GM10266 (cell line): ENCODE data around the gene PPP6R3.
"Not testable (repeated sequence)": the region's sequence is repeated elsewhere in the genome, so short reads cannot be mapped to it uniquely, and the experiment has no call there.

Source experiments
- DNase-seq: peaks from one replicate; pipeline ENCODE4 v3.0.0; 2012; ENCODE audit errors: extremely low spot score
- TF ChIP-seq, protein P1 (sequence below): IDR thresholded peaks from 2 replicates; pipeline ENCODE4 v1.5.1; 2012; ENCODE audit warnings: mild to moderate bottlenecking, low read depth; ENCODE audit not compliant: control insufficient read depth, insufficient read depth; ENCODE audit errors: missing control alignments

Gene PPP6R3

DNA sequence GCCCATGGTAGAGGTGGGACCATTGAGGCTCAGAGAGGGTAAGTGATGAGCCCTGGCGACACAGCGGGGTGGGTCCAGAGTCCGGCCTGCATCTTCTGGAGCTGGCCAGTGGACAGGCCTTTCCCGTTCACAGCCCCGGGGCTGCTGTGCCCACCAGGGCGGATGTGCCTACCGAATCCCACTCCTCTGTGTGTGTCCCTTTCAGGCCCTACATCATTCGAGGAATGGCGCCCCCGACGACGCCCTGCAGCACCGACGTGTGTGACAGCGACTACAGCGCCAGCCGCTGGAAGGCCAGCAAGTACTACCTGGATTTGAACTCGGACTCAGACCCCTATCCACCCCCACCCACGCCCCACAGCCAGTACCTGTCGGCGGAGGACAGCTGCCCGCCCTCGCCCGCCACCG is 11.9 kb upstream of the PPP6R3 start:
- no peak for DNase-seq
- TF ChIP-seq, protein P1, sequence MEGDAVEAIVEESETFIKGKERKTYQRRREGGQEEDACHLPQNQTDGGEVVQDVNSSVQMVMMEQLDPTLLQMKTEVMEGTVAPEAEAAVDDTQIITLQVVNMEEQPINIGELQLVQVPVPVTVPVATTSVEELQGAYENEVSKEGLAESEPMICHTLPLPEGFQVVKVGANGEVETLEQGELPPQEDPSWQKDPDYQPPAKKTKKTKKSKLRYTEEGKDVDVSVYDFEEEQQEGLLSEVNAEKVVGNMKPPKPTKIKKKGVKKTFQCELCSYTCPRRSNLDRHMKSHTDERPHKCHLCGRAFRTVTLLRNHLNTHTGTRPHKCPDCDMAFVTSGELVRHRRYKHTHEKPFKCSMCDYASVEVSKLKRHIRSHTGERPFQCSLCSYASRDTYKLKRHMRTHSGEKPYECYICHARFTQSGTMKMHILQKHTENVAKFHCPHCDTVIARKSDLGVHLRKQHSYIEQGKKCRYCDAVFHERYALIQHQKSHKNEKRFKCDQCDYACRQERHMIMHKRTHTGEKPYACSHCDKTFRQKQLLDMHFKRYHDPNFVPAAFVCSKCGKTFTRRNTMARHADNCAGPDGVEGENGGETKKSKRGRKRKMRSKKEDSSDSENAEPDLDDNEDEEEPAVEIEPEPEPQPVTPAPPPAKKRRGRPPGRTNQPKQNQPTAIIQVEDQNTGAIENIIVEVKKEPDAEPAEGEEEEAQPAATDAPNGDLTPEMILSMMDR = no peak

DNA sequence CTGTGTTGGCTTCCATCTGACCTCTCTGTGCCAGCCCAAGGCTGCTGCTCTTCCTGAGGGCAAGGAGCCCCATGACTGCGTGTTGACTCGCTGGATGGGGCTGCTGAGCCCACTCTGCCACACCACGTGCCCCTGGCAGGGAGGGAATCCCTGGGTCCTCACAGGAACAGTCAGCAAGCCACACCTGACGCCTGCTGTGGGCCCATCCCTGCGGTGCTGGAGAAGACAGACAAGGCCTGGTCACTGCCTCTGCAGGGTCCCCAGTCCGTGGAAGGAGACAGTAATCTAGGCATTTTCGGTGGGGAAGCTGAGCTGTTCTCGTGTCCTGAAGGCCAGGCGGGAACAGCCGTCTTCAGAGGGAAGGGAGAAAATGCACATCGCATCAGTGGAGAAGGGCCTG is 10.6 kb upstream of the PPP6R3 start:
- TF ChIP-seq, protein P1 = no peak
- DNase-seq = no peak

DNA sequence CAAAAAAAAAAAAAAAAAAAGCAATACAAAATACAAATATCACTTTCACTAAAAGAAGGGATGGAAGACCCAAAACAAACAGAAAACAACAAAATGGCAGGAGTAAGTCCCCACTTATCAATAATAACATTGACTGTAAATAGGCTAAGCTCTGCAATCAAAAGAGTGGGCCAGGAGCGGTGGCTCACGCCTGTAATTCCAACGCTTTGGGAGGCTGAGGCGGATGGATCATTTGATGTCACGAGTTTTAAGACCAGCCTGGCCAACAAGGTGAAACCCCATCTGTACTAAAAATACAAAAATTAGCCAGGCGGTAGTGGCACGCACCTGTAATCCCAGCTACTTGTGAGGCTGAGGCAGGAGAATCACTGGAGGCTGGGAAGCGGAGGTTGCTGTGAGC is 9.8 kb upstream of the PPP6R3 start:
- TF ChIP-seq, protein P1 = no peak
- DNase-seq = no peak

DNA sequence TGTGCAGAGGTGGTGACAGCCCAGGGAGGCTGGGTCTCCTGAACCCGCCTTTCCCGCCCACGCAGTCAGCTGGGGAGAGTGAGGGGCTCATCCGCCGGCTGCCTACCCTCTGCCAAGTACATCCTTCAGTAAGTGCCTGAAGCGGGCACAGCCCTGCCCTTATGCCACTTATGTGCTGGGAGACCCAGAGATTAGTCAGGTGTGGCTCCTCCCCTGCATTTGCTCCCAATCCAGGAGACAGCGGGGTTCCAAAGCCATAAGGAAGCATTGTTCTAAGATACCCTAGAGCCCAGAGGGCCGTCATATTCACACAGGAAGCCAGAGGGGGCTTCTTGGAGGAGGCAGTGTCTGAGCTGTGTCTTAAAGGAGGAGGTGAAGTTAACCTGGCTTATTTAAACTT is 5.8 kb upstream of the PPP6R3 start:
- TF ChIP-seq, protein P1 = no peak
- no peak for DNase-seq

DNA sequence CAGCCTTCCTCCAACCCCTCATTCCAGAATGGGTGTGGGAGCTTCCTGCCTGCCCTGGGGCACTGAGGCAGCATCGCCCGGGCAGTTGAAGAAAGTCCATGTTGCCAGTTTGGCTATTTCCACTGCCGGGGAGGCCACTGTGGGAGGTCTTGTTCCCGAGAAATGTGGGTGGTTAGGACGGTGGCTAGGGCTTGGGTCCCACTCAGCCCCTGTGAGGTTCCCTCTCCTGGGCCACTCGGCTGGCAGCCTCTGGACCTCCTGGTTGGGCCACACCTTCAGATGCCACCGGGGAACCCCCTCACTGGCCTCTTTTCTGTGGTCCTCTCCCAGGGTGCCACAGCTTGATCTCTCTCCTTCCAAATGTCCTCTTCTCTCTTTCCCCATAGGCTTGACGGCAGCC is 5.1 kb upstream of the PPP6R3 start:
- DNase-seq = no peak

DNA sequence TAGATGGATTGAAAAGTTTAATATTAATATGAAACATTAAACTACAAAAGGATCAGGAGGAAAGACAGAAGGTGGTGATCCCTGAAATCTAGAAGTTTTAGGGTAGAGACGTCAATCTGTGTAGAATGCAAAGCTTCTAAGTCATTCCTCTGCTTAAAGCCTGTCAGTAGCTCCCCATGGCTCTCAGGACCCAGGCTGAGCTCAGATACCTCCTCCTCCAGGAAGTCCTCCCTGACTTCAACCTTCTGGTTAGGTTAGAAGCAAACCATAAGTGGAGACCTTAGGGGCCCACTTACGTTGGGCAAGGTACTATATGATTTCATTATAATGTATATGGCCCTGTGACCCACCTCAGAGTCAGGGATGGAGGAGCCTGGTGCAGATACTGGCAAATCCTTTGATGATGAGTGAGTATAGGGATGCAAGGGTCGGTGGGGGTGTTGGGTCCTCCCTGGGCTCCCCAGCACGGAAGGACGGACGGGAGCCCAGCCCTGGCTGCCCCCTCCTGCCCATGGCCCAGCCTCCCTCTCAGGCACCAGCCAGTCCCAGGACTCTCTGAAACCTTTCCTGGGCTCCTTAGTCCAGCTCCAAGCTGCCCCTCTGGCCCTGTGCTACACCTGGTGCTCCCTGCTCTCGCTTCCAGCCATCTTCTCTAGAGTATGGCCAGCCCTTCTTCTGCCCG is 3.2 kb upstream of the PPP6R3 start:
- TF ChIP-seq, protein P1 = no peak
- no peak for DNase-seq

More for the DNA sequence above, 5.1 kb upstream of the PPP6R3 start:
- TF ChIP-seq, protein P1 = no peak

DNA sequence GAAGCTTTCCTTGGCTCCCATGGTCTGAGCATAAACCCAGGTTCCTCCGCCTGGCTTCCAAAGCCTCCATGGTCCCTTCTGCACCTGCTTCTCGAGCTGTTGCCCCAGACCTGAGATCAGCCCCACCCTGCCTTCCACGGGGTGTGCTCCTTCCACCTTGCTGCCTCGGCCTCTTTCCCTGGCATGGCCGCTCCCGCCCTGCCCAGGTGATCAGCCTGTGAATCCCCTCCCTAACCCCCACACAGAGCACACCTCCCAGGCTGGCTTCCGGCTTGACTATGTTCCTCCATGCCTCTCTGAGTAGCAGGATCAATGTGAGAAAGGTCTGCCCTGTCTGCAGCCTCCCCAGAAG is 2.7 kb upstream of the PPP6R3 start:
- TF ChIP-seq, protein P1 = no peak
- no peak for DNase-seq

DNA sequence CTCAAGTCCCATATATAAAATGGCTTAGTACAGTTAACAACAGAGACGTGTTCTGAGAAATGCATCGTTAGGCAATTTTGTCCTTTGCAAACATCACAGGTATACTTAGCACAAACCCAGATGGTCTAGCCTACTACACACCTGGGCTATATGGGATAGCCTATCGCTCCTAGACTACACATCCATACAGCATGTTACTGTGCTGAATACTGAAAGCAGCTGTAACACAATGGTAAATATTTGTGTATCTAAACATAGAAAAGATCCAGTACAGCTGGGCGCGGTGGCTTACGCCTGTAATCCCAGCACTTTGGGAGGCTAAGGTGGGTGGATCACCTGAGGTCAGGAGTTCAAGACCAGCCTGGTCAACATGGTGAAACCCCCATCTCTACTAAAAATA is 2.2 kb upstream of the PPP6R3 start:
- not testable (repeated sequence) for DNase-seq
